Hindlimb muscle (tissue), 1 donor: ENCODE data around the gene NADK. TPM values are rescaled to one million over a fixed set of nuclear protein-coding genes. Genes with fewer than 3 reads are reported as not detected.

Source experiments
- DNase-seq: peaks from one replicate; pipeline ENCODE4 v3.0.0-alpha.2; 2013
- polyA plus RNA-seq: library from polyadenylated mRNA; unstranded; fragments of 120-200 nt; gene quantifications from one replicate; pipeline ENCODE4 v1.2.1, GENCODE V29; 2013; ENCODE audit not compliant: insufficient read length

The NADK gene
- polyA plus RNA-seq, 1 donor = 32.4 TPM

- no peak for DNase-seq
These were observed 7.4 kb upstream of the NADK start for GRCh38 chr1:1785666-1786065.

GRCh38 chr1:1784933-1785332 lies 6.7 kb upstream of the NADK start:
- no peak for DNase-seq

GRCh38 chr1:1783320-1783719 lies 5.0 kb upstream of the NADK start:
- no peak for DNase-seq

DNA sequence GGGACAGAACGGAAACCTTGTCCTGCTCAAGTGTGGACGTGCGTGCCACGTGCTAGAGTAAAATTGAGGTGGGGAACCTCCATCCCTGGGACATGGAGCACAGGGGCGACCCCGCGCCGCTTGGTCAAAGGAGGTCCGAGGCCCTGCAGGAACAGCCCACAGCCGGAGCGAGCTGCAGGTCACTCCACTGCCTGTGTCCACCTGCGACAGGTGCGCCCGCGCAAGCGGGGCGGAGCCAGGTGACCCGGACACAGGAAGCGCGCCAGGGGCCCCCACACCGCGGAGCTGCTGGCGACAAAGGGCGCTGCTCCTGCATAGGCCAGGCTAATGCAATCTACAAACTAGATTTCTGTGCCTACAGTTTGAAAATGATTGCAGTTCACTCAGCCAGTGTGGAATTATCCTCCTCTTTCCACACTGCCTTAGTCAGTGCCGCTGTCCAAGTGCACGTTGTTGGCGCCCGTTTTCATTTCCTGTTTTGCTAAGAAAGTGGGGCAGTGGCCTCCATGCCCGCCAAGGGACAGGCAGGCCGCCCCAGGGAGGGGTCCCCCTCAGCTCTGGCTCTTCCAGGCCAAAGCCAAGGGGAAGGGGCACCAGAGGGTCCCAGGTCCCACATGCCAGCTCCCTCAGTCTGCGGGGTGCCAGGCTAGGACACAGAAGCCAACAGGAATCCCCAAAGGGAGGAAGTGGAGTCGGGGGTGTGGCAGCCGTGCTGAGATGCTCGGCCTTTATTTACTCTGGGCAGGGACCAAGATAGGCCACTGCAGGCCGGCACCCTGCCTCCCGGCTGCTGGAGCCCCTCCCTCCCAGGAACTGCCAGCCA lies 4.3 kb upstream of the NADK start:
- DNase-seq = peak; percentile 48

- no peak for DNase-seq
These were observed 3.2 kb upstream of the NADK start for GRCh38 chr1:1781526-1781903.

GRCh38 chr1:1780598-1781525 lies 2.6 kb upstream of the NADK start:
- no peak for DNase-seq

GRCh38 chr1:1779691-1780597 lies 1.7 kb upstream of the NADK start:
- DNase-seq = no peak

GRCh38 chr1:1779320-1779675 lies 1.0 kb upstream of the NADK start:
- DNase-seq = no peak

DNA sequence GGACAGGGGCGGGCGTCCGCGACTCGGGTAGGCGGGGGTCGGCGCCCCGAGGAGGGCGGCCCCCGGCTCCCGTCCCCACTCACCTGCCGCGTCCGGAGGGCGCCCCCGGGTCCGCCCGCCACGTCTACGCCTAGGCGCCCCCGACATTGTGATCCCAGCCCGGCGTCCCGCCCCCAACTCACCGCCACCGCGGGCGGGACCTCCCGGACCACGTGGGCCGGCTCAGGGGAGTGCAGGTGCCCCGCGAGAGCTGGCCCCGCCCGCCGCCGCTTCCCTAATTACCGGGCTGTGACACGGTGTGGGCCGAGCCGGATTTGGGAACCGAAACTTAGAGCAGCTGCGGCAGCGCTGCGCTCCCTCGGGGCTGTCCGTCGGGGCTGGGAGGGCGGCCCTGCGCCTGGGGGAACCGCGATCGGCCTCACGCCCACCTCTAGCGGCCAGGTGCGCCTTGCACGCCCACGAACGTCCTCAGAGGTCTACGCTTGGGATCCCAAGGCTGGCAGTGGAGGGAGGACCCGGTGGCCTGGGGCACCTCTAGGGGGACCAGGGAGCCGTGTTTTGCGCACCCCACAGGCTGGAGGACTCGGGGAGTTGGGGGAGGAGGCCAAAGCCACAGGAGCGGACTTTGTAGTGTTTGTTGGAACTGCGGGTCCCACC lies 521 bp upstream of the NADK start:
- peak; percentile 53 for DNase-seq

GRCh38 chr1:1777583-1777899 lies 729 bp downstream of the NADK start:
- DNase-seq = peak; percentile 64

DNA sequence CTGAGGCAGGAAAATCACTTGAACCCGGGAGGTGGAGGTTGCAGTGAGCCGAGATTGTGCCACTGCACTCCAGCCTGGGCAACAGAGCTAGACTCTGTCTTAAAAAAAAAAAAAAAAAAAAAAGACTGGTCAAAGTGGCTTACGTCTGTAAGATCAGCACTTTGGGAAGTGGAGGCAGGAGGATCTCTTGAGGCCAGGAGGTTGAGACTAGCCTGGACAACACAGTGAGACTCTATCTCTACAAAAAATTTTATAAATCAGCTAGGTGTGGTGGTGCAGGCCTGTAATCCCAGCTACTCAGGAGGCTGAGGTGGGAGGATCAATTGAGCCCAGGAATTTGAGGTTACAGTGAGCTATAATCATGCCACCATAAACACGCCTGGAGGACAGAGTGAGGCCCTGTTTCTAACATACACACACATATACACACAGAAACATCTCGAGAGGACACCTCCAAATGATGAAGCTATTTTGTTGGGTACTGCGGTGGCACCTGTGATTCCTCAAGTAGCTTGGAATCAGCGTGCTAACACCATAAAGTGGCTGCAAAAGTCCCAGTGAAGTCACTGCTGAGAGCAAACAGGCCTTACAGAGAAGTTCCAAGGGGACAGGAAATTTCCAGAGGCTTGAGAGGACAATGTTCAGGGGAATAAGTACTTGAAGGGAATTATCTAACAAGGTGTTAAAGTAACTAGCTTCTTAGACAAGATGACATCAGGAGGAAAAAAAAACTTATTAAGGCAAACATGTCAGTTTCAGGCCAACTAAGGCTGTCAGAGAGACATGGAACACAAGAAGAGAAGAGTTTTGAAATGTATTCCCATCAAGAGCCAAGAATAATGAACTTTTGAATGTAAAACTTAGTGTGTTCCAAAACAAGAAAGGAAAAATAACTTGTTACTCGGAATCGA lies 1.3 kb downstream of the NADK start:
- DNase-seq = no peak

- no peak for DNase-seq
These were observed 2.7 kb downstream of the NADK start for GRCh38 chr1:1775327-1776226.

DNA sequence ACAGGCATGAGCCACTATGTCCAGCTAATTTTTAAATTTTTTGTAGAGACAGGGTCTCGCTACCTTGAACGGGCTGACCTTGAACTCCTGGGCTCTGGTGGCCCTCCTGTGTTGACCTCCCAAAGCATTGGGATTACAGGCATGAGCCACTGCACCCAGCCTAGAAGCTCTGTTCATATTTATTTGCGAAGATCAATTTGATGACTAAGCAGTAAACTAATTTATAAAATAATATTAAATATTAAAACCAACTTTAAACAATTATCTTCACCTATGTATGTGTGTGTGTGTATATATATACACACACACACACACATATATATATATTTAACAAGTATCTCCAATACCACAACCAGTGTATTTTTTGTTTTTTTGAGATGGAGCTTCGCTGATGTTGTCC lies 4.4 kb downstream of the NADK start:
- DNase-seq = no peak

DNA sequence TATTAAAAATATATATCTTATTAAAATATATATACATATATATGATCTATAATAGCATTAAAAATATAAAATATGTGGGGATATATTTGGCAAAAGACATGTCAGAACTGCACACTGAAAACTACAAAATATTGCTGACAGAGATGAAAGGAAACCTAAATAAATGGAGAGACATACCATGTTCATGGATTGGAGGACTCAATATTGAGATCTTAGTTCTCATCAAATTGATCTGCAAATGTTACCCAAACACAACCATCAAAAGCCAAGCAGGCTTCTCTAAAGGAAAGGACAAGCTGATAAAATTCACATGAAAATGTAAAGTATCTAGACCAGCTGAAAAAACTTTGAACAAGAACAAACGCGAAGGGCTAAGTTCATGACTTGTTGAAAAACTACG lies 7.2 kb downstream of the NADK start:
- no peak for DNase-seq

DNA sequence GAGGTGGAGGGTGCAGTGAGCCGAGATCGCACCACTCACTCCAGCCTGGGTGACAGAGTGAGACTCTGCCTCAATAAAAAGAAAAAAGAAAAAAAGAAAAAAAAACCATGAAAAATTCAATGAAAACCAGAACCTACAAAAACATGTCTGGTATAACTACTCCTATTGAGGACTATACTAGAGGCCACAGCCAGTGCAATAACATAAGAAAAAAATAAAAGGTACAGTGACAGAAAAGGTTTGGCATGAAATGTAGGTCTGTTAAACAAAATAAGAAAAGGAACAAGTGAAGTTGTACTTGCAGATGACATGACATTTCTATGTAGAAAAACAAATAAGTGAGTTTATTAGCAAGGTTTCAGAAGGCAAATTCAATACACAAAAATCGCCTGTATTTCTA lies 8.2 kb downstream of the NADK start:
- DNase-seq = no peak

- no peak for DNase-seq
These were observed 9.8 kb downstream of the NADK start for GRCh38 chr1:1768249-1768992.

DNA sequence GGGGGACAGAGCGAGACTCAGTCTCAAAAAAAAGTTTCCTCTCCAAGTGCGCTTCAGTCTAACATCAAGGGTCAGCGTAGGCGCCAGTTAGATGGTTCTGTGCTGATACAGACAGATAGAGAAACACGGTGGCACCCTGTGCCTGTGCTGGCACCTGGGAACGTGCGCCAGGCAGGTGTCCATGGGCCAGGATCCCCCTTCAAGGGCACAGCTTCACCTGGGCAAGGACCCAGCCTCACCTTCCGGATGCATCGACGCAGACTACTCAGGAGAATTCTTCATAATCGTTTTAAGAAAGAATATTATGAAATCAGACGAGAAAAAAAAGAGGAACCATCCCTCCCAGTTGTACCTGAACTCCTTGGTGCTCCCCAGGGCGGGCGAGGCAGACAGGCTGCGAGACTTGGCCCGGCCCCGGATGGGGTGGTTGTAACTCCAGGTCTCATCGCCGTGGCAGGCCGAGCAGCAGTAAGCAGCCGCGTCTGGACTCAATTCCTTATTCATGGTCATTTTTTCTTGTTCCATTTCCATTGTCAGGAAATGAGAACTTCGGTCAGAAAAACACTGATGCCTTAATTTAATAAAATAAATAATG lies 13.3 kb downstream of the NADK start:
- DNase-seq = no peak

- no peak for DNase-seq
These were observed 14.3 kb downstream of the NADK start for GRCh38 chr1:1763657-1764621.
